H1 (cell line): ENCODE measurements around the gene C3orf52. TPM values are rescaled to one million over a fixed set of nuclear protein-coding genes. Genes with fewer than 3 reads are reported as not detected.

Experiments used
- CTCF ChIA-PET: fragments of 300-600 bp; sonication (Branson Sonifier 250); formaldehyde crosslinking; loops from one replicate; lab custom pipeline; 2021; ENCODE audit not compliant: partially characterized antibody; lab: Charles Lee
- POLR2A ChIA-PET: fragments of 300-600 bp; sonication (Branson Sonifier 250); formaldehyde crosslinking; loops from one replicate; lab custom pipeline; 2021; ENCODE audit warnings: inconsistent platforms; ENCODE audit not compliant: partially characterized antibody; lab: Charles Lee
- DNase-seq, 2 experiments: peaks; one replicate each; pipeline versions ENCODE4 v3.0.0 to v3.0.0-alpha.2; 2010 to 2022; ENCODE audit warnings: low spot score in 2 of 2, low read depth in 1 of 2, mixed read lengths in 1 of 2
- FAIRE-seq: peaks from 2 replicates; lab custom pipeline; 2011; peaks lifted over from hg19 to GRCh38; lab: Jason Lieb, UNC
- H2AFZ ChIP-seq: 2 replicates; pipeline ENCODE4 v1.8.1; 2012; ENCODE audit warnings: low read length, inconsistent platforms
- H2AK5ac ChIP-seq: 2 replicates; pipeline ENCODE4 v1.6.1; 2013; ENCODE audit warnings: low read depth, low read length
- H2BK120ac ChIP-seq: replicated peaks from 2 replicates; pipeline ENCODE3; 2013; ENCODE audit warnings: low read depth, low read length, inconsistent platforms
- H2BK12ac ChIP-seq: 2 replicates; pipeline ENCODE4 v1.6.1; 2013; ENCODE audit warnings: low read depth, low read length
- H2BK15ac ChIP-seq: 2 replicates; pipeline ENCODE4 v1.6.1; 2013; ENCODE audit warnings: low read length
- H2BK20ac ChIP-seq: 2 replicates; pipeline ENCODE4 v1.6.1; 2013; ENCODE audit warnings: low read length
- H2BK5ac ChIP-seq: 2 replicates; pipeline ENCODE4 v1.6.1; 2013; ENCODE audit warnings: low read depth, low read length
- H3K14ac ChIP-seq: 2 replicates; pipeline ENCODE4 v1.6.1; 2013; ENCODE audit warnings: inconsistent platforms; ENCODE audit not compliant: insufficient read length
- H3K18ac ChIP-seq: 2 replicates; pipeline ENCODE4 v1.6.1; 2013; ENCODE audit warnings: low read length; ENCODE audit errors: extremely low read depth
- H3K23ac ChIP-seq: 2 replicates; pipeline ENCODE4 v1.6.1; 2013; ENCODE audit warnings: inconsistent platforms; ENCODE audit not compliant: insufficient read length
- H3K23me2 ChIP-seq: 2 replicates; pipeline ENCODE4 v1.6.1; 2013; ENCODE audit warnings: low read depth, low read length
- H3K27ac ChIP-seq: 2 replicates; pipeline ENCODE4 v1.6.1; 2011; ENCODE audit warnings: low read depth, low read length, inconsistent platforms
- H3K27me3 ChIP-seq, 4 experiments: replicated peaks in 1 of 4; 1 replicate in 1 of 4; 2 replicates in 3 of 4; pipeline versions ENCODE4 v1.6.1 to v1.8.1; 2011 to 2013; ENCODE audit warnings: low read length in 3 of 4, mild to moderate bottlenecking in 3 of 4, inconsistent platforms in 2 of 4, mixed read lengths in 2 of 4, moderate library complexity in 1 of 4; ENCODE audit not compliant: control insufficient read depth in 3 of 4, insufficient read depth in 3 of 4; ENCODE audit errors: extremely low read depth in 1 of 4
- H3K36me3 ChIP-seq, 4 experiments: 2 replicates each; pipeline versions ENCODE4 v1.6.1 to v1.8.1; 2011 to 2013; ENCODE audit warnings: mild to moderate bottlenecking in 4 of 4, low read length in 3 of 4, moderate library complexity in 2 of 4, control low read depth in 1 of 4, inconsistent platforms in 1 of 4; ENCODE audit not compliant: insufficient read depth in 4 of 4, control insufficient read depth in 2 of 4
- H3K4ac ChIP-seq: replicated peaks from 2 replicates; pipeline ENCODE3; 2013; ENCODE audit warnings: low read length, low read depth, mixed read lengths, inconsistent platforms; ENCODE audit not compliant: insufficient read length
- H3K4me1 ChIP-seq, 4 experiments: replicated peaks in 1 of 4; 1 replicate in 1 of 4; 2 replicates in 3 of 4; pipeline versions ENCODE4 v1.6.1 to v1.8.1; 2011 to 2013; ENCODE audit warnings: low read length in 3 of 4, inconsistent platforms in 2 of 4, mixed read lengths in 1 of 4; ENCODE audit not compliant: insufficient read depth in 4 of 4, control insufficient read depth in 3 of 4
- H3K4me2 ChIP-seq, 2 experiments: 2 replicates each; pipeline versions ENCODE4 v1.6.1 to v1.8.1; 2011 to 2013; ENCODE audit warnings: low read depth in 2 of 2, low read length in 2 of 2, control low read depth in 1 of 2, inconsistent platforms in 1 of 2, mild to moderate bottlenecking in 1 of 2; ENCODE audit not compliant: insufficient read depth in 1 of 2
- H3K4me3 ChIP-seq, 4 experiments: fragments of 200-600, 300-600 bp in 1 of 4; sonication (generic), shearing (Covaris generic), sonication (Bioruptor Twin) in 1 of 4; 2 replicates each; pipeline versions ENCODE4 v1.5.1 to v1.8.1; 2011 to 2016; ENCODE audit warnings: low read length in 4 of 4, low read depth in 3 of 4, control low read depth in 2 of 4, inconsistent platforms in 2 of 4, mild to moderate bottlenecking in 2 of 4, mixed read lengths in 1 of 4, moderate library complexity in 1 of 4; ENCODE audit not compliant: insufficient read depth in 2 of 4; ENCODE audit errors: extremely low read depth in 1 of 4
- H3K56ac ChIP-seq: replicated peaks from 2 replicates; pipeline ENCODE3; 2013; ENCODE audit warnings: low read depth, mild to moderate bottlenecking, mixed read lengths, low read length, inconsistent platforms; ENCODE audit not compliant: insufficient read length
- H3K79me1 ChIP-seq: 2 replicates; pipeline ENCODE4 v1.6.1; 2013; ENCODE audit warnings: low read depth, low read length, control low read depth
- H3K79me2 ChIP-seq, 2 experiments: 2 replicates each; pipeline versions ENCODE4 v1.6.1 to v1.8.1; 2012 to 2013; ENCODE audit warnings: low read length in 2 of 2, mild to moderate bottlenecking in 2 of 2, inconsistent platforms in 1 of 2; ENCODE audit not compliant: insufficient read depth in 2 of 2, control insufficient read depth in 1 of 2
- H3K9ac ChIP-seq, 4 experiments: replicated peaks in 1 of 4; 1 replicate in 1 of 4; 2 replicates in 3 of 4; pipeline versions ENCODE4 v1.6.1 to v1.8.1; 2011 to 2013; ENCODE audit warnings: low read depth in 3 of 4, low read length in 3 of 4, control low read depth in 2 of 4, mild to moderate bottlenecking in 2 of 4, moderate library complexity in 2 of 4, inconsistent platforms in 1 of 4; ENCODE audit errors: extremely low read depth in 1 of 4
- H3K9me3 ChIP-seq, 2 experiments: 2 replicates each; pipeline versions ENCODE4 v1.6.1 to v1.8.1; 2012 to 2013; ENCODE audit warnings: mild to moderate bottlenecking in 2 of 2, moderate library complexity in 2 of 2, control low read depth in 1 of 2, inconsistent platforms in 1 of 2, low read depth in 1 of 2, low read length in 1 of 2, mixed read lengths in 1 of 2; ENCODE audit not compliant: insufficient read depth in 2 of 2
- H4K20me1 ChIP-seq, 2 experiments: replicated peaks in 1 of 2; 2 replicates each; pipeline versions ENCODE3 to v1.8.1; 2011 to 2013; ENCODE audit warnings: inconsistent platforms in 2 of 2, low read length in 2 of 2, mild to moderate bottlenecking in 1 of 2; ENCODE audit not compliant: insufficient read depth in 2 of 2, control insufficient read depth in 1 of 2
- H4K5ac ChIP-seq: 2 replicates; pipeline ENCODE4 v1.6.1; 2013; ENCODE audit warnings: low read length, low read depth, mixed read lengths, inconsistent platforms; ENCODE audit not compliant: insufficient read length
- H4K8ac ChIP-seq: 2 replicates; pipeline ENCODE4 v1.8.0; 2013; ENCODE audit warnings: mild to moderate bottlenecking, moderate library complexity, low read length, inconsistent platforms; ENCODE audit not compliant: insufficient read depth; ENCODE audit errors: extremely low read depth
- H4K91ac ChIP-seq: replicated peaks from 2 replicates; pipeline ENCODE3; 2013; ENCODE audit warnings: low read length, mixed read lengths, inconsistent platforms; ENCODE audit not compliant: insufficient read length
- KDM4A ChIP-seq: IDR thresholded peaks from one replicate; pipeline ENCODE4 v1.7.1; 2012; ENCODE audit warnings: low read depth, mild to moderate bottlenecking, moderate library complexity, low read length, inconsistent platforms; ENCODE audit not compliant: severe bottlenecking
- RFX5 ChIP-seq: IDR thresholded peaks from 2 replicates; pipeline ENCODE4 v1.6.1; 2011; ENCODE audit warnings: low read depth, low read length, improper control_type of control experiment, borderline replicate concordance
- WGBS, 2 experiments: shearing (Covaris generic) in 1 of 2; methylation state at CpG; one replicate each; pipeline versions ENCODE4 v1.1.6 to v1.1.7; 2013 to 2015; ENCODE audit warnings: low lambda C conversion rate in 2 of 2, mixed read lengths in 2 of 2, inconsistent platforms in 1 of 2, low coverage in 1 of 2, missing lambda C conversion rate in 1 of 2; ENCODE audit not compliant: insufficient replicate concordance in 2 of 2, insufficient coverage in 1 of 2, insufficient read length in 1 of 2; ENCODE audit errors: extremely low coverage in 1 of 2, missing lambda C conversion rate in 1 of 2; 5-methylcytosine and 5-hydroxymethylcytosine counted together
- polyA plus RNA-seq, 7 experiments: library from polyadenylated mRNA; depleted of rRNA in 3 of 7; stranded (reverse) in 5 of 7; unstranded in 2 of 7; fragments of >200 nt in 5 of 7; fragments of 200-250 nt in 2 of 7; gene quantifications; 1 replicate in 5 of 7; 2 replicates in 1 of 7; 4 replicates in 1 of 7; pipeline versions ENCODE4 v1.2.1 to v1.2.3, GENCODE V29; 2011 to 2013; ENCODE audit warnings: missing spikeins in 2 of 7, mixed read lengths in 2 of 7
- total RNA-seq: library from RNA; stranded (reverse); fragmentation: NEBNext Ultra II Directional; extraction: Animal tissue kit (Norgen Biotek cat#: 25700); gene quantifications from 2 replicates; pipeline ENCODE4 v1.2.1, GENCODE V29; 2021

The C3orf52 gene
- total and polyA plus RNA-seq, 2 of the 8 experiments (the other 6 are each of a cell fraction or from before 2014, with no cell fraction given) = 9.7 to 13.1 TPM

- no peak overlapping the region for H3K23ac ChIP-seq
- no peak overlapping the region for H2AK5ac ChIP-seq
- no peak overlapping the region for H2AFZ ChIP-seq
- CTCF ChIA-PET = no interaction called here
- no peaks in the 10 kb centered on the region for H4K20me1 ChIP-seq
- H3K23me2 ChIP-seq = no peaks in the 10 kb centered on the region
- DNase-seq = no peak
- H3K4ac ChIP-seq = no peak overlapping the region
- no peak overlapping the region for H3K9ac ChIP-seq
- POLR2A ChIA-PET = interaction anchor here (0.7 kb wide), 1 partner anchor 21 kb away, joined by 3 read pairs; no protein-coding TSS in a partner anchor
- WGBS, 2 experiments = 97% methylated on average over 1 of the region's 1 CpG; no CpG with 5 or more reads in 1 of the 2 experiments
- no peak overlapping the region for H3K18ac ChIP-seq
- H3K79me2 ChIP-seq = no peaks in the 10 kb centered on the region
- no peak overlapping the region for H4K8ac ChIP-seq
- no peak overlapping the region for H2BK20ac ChIP-seq
- no peak overlapping the region for H3K4me3 ChIP-seq
- H3K4me1 ChIP-seq = peaks cover 1 to 8% (median 3%) of the 10 kb centered on the region in 4 experiments; a peak in 4 of 7 replicates
- H3K27ac ChIP-seq = no peak overlapping the region
- peaks cover 0 to 6% of the 10 kb centered on the region in 2 experiments; a peak in 2 of 4 replicates for H3K9me3 ChIP-seq
- no peak for TF ChIP-seq RFX5
- TF ChIP-seq KDM4A = no peak
- TF ChIP-seq, all 59 proteins: peak for 0
- FAIRE-seq = no peak
- Histone ChIP-seq H2BK120ac (no peak overlapping the region), H3K56ac (no peak overlapping the region), H3K4me2 (no peak overlapping the region), H3K14ac (no peak overlapping the region), H4K5ac (no peak overlapping the region), H3K27me3 (no peaks in the 10 kb centered on the region), H4K91ac (no peak overlapping the region), H2BK5ac (no peak overlapping the region), H2BK15ac (no peak overlapping the region), H3K79me1 (no peaks in the 10 kb centered on the region), H3K36me3 (no peaks in the 10 kb centered on the region), H2BK12ac (no peak overlapping the region)
These were observed 54.4 kb downstream of the C3orf52 start for GRCh38 chr3:112140584-112140983.
